Neural crest cell (in vitro differentiated cells): ENCODE results near the gene CCDC91. TPM values are rescaled to one million over a fixed set of nuclear protein-coding genes. Genes with fewer than 3 reads are reported as not detected.

ENCODE experiments used
- DNase-seq: peaks from one replicate; pipeline ENCODE4 v3.0.0; 2021; ENCODE audit warnings: low read depth, mixed read lengths, low spot score
- H3K27ac Mint-ChIP-seq: one replicate; pipeline ENCODE4 v1.8.0; 2021; ENCODE audit warnings: mild to moderate bottlenecking, mixed read lengths; ENCODE audit not compliant: unreplicated experiment
- H3K27me3 Mint-ChIP-seq: 2 replicates; pipeline ENCODE4 v1.8.0; 2021; ENCODE audit warnings: low read depth, mild to moderate bottlenecking, mixed read lengths
- H3K36me3 Mint-ChIP-seq: 2 replicates; pipeline ENCODE4 v1.8.0; 2021; ENCODE audit warnings: low read depth, mild to moderate bottlenecking, mixed read lengths
- H3K4me1 Mint-ChIP-seq: 2 replicates; pipeline ENCODE4 v1.8.0; 2021; ENCODE audit warnings: mixed read lengths
- H3K4me3 Mint-ChIP-seq: one replicate; pipeline ENCODE4 v1.8.0; 2021; ENCODE audit warnings: mild to moderate bottlenecking, mixed read lengths
- H3K9me3 Mint-ChIP-seq: 2 replicates; pipeline ENCODE4 v1.8.0; 2021; ENCODE audit warnings: mixed read lengths
- total RNA-seq: library from RNA; stranded (reverse); gene quantifications from 2 replicates; pipeline ENCODE4 v1.2.1, GENCODE V29; 2021
- TF ChIP-seq, protein P1 (sequence below): fragments of 200-600 bp; sonication (generic); conservative IDR thresholded peaks from 2 replicates; pipeline ENCODE4 v1.5.0; 2021; ENCODE audit warnings: antibody characterized with exemption, mild to moderate bottlenecking

CCDC91 gene
- total RNA-seq, 1 donor from 2014 or later: 13.9 TPM

GRCh38 chr12:28543021-28543890, 353.0 kb downstream of the CCDC91 start:
- TF ChIP-seq, protein P1, sequence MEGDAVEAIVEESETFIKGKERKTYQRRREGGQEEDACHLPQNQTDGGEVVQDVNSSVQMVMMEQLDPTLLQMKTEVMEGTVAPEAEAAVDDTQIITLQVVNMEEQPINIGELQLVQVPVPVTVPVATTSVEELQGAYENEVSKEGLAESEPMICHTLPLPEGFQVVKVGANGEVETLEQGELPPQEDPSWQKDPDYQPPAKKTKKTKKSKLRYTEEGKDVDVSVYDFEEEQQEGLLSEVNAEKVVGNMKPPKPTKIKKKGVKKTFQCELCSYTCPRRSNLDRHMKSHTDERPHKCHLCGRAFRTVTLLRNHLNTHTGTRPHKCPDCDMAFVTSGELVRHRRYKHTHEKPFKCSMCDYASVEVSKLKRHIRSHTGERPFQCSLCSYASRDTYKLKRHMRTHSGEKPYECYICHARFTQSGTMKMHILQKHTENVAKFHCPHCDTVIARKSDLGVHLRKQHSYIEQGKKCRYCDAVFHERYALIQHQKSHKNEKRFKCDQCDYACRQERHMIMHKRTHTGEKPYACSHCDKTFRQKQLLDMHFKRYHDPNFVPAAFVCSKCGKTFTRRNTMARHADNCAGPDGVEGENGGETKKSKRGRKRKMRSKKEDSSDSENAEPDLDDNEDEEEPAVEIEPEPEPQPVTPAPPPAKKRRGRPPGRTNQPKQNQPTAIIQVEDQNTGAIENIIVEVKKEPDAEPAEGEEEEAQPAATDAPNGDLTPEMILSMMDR: no peak
- Mint-ChIP-seq H3K4me3 (no peak overlapping the region), H3K9me3 (no peaks in the 10 kb centered on the region), H3K36me3 (peaks cover 2% of the 10 kb centered on the region), H3K27ac (no peak overlapping the region), H3K4me1 (no peaks in the 10 kb centered on the region), H3K27me3 (no peaks in the 10 kb centered on the region)
- DNase-seq: no peak

DNA sequence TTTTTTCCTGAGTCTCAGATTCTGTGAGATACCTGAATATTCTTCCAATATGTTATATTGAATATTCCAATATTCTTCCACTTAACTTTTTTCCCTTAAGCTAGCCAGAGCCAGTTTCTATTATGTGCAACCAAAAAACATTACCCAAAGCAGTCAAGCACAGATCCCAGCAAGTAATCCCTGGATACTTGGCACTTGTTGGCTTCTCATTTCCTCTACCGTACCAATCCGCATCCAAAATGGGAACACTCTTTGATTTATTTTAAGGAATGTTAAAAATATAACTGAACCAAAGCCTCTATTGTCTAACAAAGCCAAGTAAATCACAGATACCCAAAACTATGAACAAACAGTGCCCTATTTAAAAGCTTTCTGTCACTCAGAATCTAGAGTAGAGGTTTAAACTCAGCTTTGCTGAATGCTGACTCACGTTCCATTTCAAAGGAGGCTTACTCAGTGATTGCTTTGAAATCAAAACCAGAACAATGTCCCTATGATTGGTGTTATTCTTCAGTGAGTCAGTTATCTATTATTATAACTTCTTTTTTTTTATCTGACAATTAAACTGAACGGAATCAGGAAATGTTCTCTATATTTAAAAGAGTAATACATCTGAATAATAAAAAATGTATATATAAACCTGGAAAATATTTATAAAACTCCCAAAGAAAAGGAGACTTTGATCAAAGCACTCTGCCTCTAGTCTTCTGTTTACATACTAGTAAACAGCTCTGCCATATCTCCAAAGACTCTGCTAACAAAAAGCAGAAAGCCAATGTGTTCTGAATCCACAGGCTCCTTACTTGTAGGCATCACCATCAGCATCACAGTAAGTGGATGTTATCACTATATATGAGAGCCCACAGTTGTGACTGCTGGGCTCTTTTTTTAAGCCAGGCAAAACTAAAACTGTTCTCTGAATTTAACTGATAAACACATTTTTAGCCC, 360.8 kb downstream of the CCDC91 start:
- no peaks in the 10 kb centered on the region for H3K27me3 Mint-ChIP-seq
- TF ChIP-seq, protein P1: no peak
- H3K4me1 Mint-ChIP-seq: peaks cover 6% of the 10 kb centered on the region
- DNase-seq: no peak
- H3K9me3 Mint-ChIP-seq: no peaks in the 10 kb centered on the region
- no peak overlapping the region for H3K4me3 Mint-ChIP-seq
- no peak overlapping the region for H3K27ac Mint-ChIP-seq
- no peaks in the 10 kb centered on the region for H3K36me3 Mint-ChIP-seq

GRCh38 chr12:28552251-28552970, 362.2 kb downstream of the CCDC91 start:
- Mint-ChIP-seq H3K4me1 (peaks cover 6% of the 10 kb centered on the region), H3K4me3 (no peak overlapping the region), H3K27ac (no peak overlapping the region), H3K27me3 (no peaks in the 10 kb centered on the region), H3K9me3 (no peaks in the 10 kb centered on the region), H3K36me3 (no peaks in the 10 kb centered on the region)
- no peak for DNase-seq
- TF ChIP-seq, protein P1: no peak

DNA sequence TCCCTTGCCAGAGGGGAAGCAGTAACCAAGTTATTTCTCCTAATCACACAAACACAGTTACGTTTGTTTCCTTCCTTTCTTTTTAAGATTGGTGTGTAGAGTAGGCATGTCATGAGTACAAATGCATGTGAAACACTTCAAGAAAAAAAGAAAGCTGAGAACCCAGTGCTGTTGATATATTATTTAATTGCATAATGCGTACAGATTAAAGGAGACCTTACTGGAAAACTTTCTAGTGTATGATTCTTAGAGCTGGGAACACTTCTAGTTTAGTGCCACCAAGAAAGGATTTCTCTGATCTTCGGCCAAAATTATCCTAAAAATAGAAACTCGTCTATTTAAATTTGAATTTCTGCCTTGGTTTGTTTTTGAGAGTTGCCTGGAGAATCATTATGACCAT, 365.5 kb downstream of the CCDC91 start:
- Mint-ChIP-seq H3K36me3 (no peaks in the 10 kb centered on the region), H3K27me3 (no peaks in the 10 kb centered on the region), H3K4me3 (no peak overlapping the region), H3K4me1 (peaks cover 3% of the 10 kb centered on the region), H3K27ac (no peak overlapping the region), H3K9me3 (peaks cover 3% of the 10 kb centered on the region)
- TF ChIP-seq, protein P1: no peak
- DNase-seq: no peak

DNA sequence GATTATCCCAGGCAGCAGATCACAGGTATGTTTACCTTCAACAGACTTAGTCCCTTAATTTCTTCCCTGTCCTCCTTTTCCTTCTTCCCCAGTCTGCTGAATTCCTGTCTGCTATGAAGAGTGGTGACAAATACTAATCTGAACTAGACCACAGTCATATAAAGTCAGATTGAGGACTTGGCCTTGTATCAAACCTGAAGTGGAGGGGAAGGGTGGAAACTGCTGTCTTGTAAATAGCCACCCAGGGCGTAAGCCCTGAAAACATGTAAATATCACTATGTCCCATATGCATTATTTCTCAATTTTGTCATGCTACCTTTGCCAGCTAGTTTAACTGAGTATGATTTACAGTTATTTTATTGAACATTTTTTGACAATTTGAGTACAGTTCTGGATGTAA, 368.0 kb downstream of the CCDC91 start:
- Mint-ChIP-seq H3K4me3 (no peak overlapping the region), H3K9me3 (peaks cover 3% of the 10 kb centered on the region), H3K4me1 (no peaks in the 10 kb centered on the region), H3K36me3 (no peaks in the 10 kb centered on the region), H3K27ac (no peak overlapping the region), H3K27me3 (no peaks in the 10 kb centered on the region)
- TF ChIP-seq, protein P1: no peak
- no peak for DNase-seq
